ENCODE data around the gene ACTR3. TPM values are rescaled to one million over a fixed set of nuclear protein-coding genes. Genes with fewer than 3 reads are reported as not detected.
"Not testable (repeated sequence)": the region's sequence is repeated elsewhere in the genome, so short reads cannot be mapped to it uniquely, and the experiment has no call there.

ACTR3 gene
- total and polyA plus RNA-seq, 2 of the 8 experiments (the other 6 are each of a cell fraction or from before 2014, with no cell fraction given), result 51.7 to 184 TPM

GRCh38 chr2:113940891-113941290, 51.0 kb downstream of the ACTR3 start (continued):
- no peak for TF ChIP-seq MAFK (IDR thresholded peaks at IDR 0.05; ENCODE audit: low read depth, low read length)

GRCh38 chr2:113945784-113946183, 55.9 kb downstream of the ACTR3 start:
- H3K9me3 ChIP-seq (ENCODE audit: insufficient read depth in 2 of 2, low read depth in 1 of 2, low read length in 1 of 2); H2BK12ac ChIP-seq (ENCODE audit: low read depth, low read length); H4K91ac ChIP-seq (replicated peaks; ENCODE audit: insufficient read length, low read length); DNase-seq (ENCODE audit: low read depth in 1 of 2, low spot score in 2 of 2); H4K5ac ChIP-seq (ENCODE audit: insufficient read length, low read depth, low read length); H3K23me2 ChIP-seq (ENCODE audit: low read depth, low read length); H3K27ac ChIP-seq (ENCODE audit: low read depth, low read length); H3K4me1 ChIP-seq (replicated peaks in 1 of 4; ENCODE audit: control insufficient read depth in 3 of 4, insufficient read depth in 4 of 4, low read length in 3 of 4); H2BK20ac ChIP-seq (ENCODE audit: low read length); H3K23ac ChIP-seq (ENCODE audit: insufficient read length); H3K9ac ChIP-seq (replicated peaks in 1 of 4; ENCODE audit: extremely low read depth in 1 of 4, low read depth in 3 of 4, low read length in 3 of 4); H2BK120ac ChIP-seq (replicated peaks; ENCODE audit: low read depth, low read length); H3K4ac ChIP-seq (replicated peaks; ENCODE audit: insufficient read length, low read depth, low read length); H3K27me3 ChIP-seq (replicated peaks in 1 of 4; ENCODE audit: control insufficient read depth in 3 of 4, extremely low read depth in 1 of 4, insufficient read depth in 3 of 4, low read length in 3 of 4); H4K8ac ChIP-seq (ENCODE audit: extremely low read depth, insufficient read depth, low read length); H2AK5ac ChIP-seq (ENCODE audit: low read depth, low read length); H2BK5ac ChIP-seq (ENCODE audit: low read depth, low read length); H3K14ac ChIP-seq (ENCODE audit: insufficient read length); H4K20me1 ChIP-seq (replicated peaks in 1 of 2; ENCODE audit: control insufficient read depth in 1 of 2, insufficient read depth in 2 of 2, low read length in 2 of 2); FAIRE-seq; H3K79me2 ChIP-seq (ENCODE audit: control insufficient read depth in 1 of 2, insufficient read depth in 2 of 2, low read length in 2 of 2); H3K79me1 ChIP-seq (ENCODE audit: low read depth, low read length); H3K56ac ChIP-seq (replicated peaks; ENCODE audit: insufficient read length, low read depth, low read length); H2BK15ac ChIP-seq (ENCODE audit: low read length); H3K4me2 ChIP-seq (ENCODE audit: insufficient read depth in 1 of 2, low read depth in 2 of 2, low read length in 2 of 2); H3K18ac ChIP-seq (ENCODE audit: extremely low read depth, low read length); H2AFZ ChIP-seq (ENCODE audit: low read length); H3K4me3 ChIP-seq (ENCODE audit: extremely low read depth in 1 of 4, insufficient read depth in 2 of 4, low read depth in 3 of 4, low read length in 4 of 4): not testable (repeated sequence)
- ChIA-PET POLR2A (ENCODE audit: partially characterized antibody) (interaction anchor here (0.6 kb wide), 1 partner anchor 37 kb away, joined by 5 read pairs; no protein-coding TSS in a partner anchor), CTCF (ENCODE audit: partially characterized antibody) (interaction anchor here (0.8 kb wide), 1 partner anchor 606 kb away, joined by 3 read pairs; no protein-coding TSS in a partner anchor)
- WGBS, 2 experiments (ENCODE audit: extremely low coverage in 1 of 2, insufficient coverage in 1 of 2, insufficient read length in 1 of 2, insufficient replicate concordance in 2 of 2, low coverage in 1 of 2, low lambda C conversion rate in 2 of 2, missing lambda C conversion rate in 1 of 2), result 81% methylated on average over 2 of the region's 2 CpGs; no CpG with 5 or more reads in 1 of the 2 experiments
- peaks cover 0 to 28% (median 1%) of the 10 kb centered on the region in 4 experiments; a peak in 4 of 8 replicates for H3K36me3 ChIP-seq (ENCODE audit: control insufficient read depth in 2 of 4, insufficient read depth in 4 of 4, low read length in 3 of 4)
